Spleen (tissue), 11 donors: Measurements from ENCODE around the gene ERLEC1. TPM values are rescaled to one million over a fixed set of nuclear protein-coding genes. Genes with fewer than 3 reads are reported as not detected.

ENCODE experiments used
- DNase-seq: peaks from one replicate; pipeline ENCODE4 v3.0.0-alpha.2; 2020
- H3K27ac ChIP-seq, 8 donors: fragments of 200-600 bp; sonication (generic) in 7 of 8; 1 replicate in 4 of 8; 2 replicates in 4 of 8; pipeline versions ENCODE4 v1.5.0 to v1.8.0; 2016 to 2021; ENCODE audit warnings: inconsistent platforms in 4 of 8, mild to moderate bottlenecking in 4 of 8, moderate library complexity in 1 of 8
- H3K27me3 ChIP-seq, 7 donors: fragments of 200-600 bp; sonication (generic) in 6 of 7; replicated peaks in 1 of 7; 1 replicate in 4 of 7; 2 replicates in 3 of 7; pipeline versions ENCODE4 v1.5.0 to v1.8.0; 2016 to 2021; ENCODE audit warnings: inconsistent platforms in 3 of 7, mild to moderate bottlenecking in 1 of 7
- H3K36me3 ChIP-seq, 6 donors: fragments of 200-600 bp; sonication (generic) in 5 of 6; 1 replicate in 4 of 6; 2 replicates in 2 of 6; pipeline versions ENCODE4 v1.5.0 to v1.8.0; 2016 to 2021; ENCODE audit warnings: inconsistent platforms in 2 of 6
- H3K4me1 ChIP-seq, 6 donors: fragments of 200-600 bp; sonication (generic) in 5 of 6; 1 replicate in 3 of 6; 2 replicates in 3 of 6; pipeline versions ENCODE4 v1.5.0 to v1.8.0; 2016 to 2021; ENCODE audit warnings: inconsistent platforms in 3 of 6
- H3K4me3 ChIP-seq, 8 donors: fragments of 200-600 bp; sonication (generic) in 7 of 8; 1 replicate in 4 of 8; 2 replicates in 4 of 8; pipeline versions ENCODE4 v1.5.0 to v1.8.0; 2016 to 2021; ENCODE audit warnings: inconsistent platforms in 4 of 8, mild to moderate bottlenecking in 4 of 8, moderate library complexity in 2 of 8
- H3K9me3 ChIP-seq, 8 donors: fragments of 200-600 bp; sonication (generic) in 7 of 8; 1 replicate in 4 of 8; 2 replicates in 4 of 8; pipeline versions ENCODE4 v1.5.0 to v1.8.0; 2016 to 2021; ENCODE audit warnings: inconsistent platforms in 4 of 8
- CTCF ChIP-seq, 11 experiments: fragments of 200-600 bp in 7 of 11; fragments of 450-650 bp in 4 of 11; sonication (generic) in 4 of 11; IDR thresholded peaks in 8 of 11; conservative IDR thresholded peaks in 3 of 11; 1 replicate in 7 of 11; 2 replicates in 4 of 11; pipeline versions ENCODE4 v1.4.0 to v1.8.0; 2016 to 2021; ENCODE audit warnings: antibody characterized with exemption in 11 of 11, inconsistent platforms in 4 of 11, mild to moderate bottlenecking in 1 of 11
- POLR2A ChIP-seq, 3 donors: fragments of 450-650 bp; IDR thresholded peaks; one replicate each; pipeline ENCODE4 v1.5.1; 2017; ENCODE audit warnings: antibody characterized with exemption in 3 of 3, mild to moderate bottlenecking in 1 of 3
- POLR2AphosphoS5 ChIP-seq, 3 donors: sonication (generic); formaldehyde crosslinking; IDR thresholded peaks; one replicate each; pipeline ENCODE4 v1.5.1; 2017; ENCODE audit warnings: antibody characterized with exemption in 3 of 3
- WGBS, 5 donors: extraction: QIAGEN DNeasy Blood & Tissue Kit in 3 of 5; methylation state at CpG; one replicate each; pipeline versions ENCODE4 v1.1.5 to v1.1.7; 2013 to 2018; 5-methylcytosine and 5-hydroxymethylcytosine counted together
- intact Hi-C: fragments of 100-400 bp; cut with DNase I; formaldehyde crosslinking; loops from one replicate; pipeline ENCODE4 v1.15.0; 2023; ENCODE audit warnings: low total_unique reads
- polyA plus RNA-seq, 3 donors: library from polyadenylated mRNA; stranded (reverse); fragments of 200-250 nt; gene quantifications; one replicate each; pipeline ENCODE4 v1.2.1, GENCODE V29; 2013
- total RNA-seq, 7 donors: library from RNA; depleted of rRNA in 3 of 7; stranded (reverse); fragments of >200 nt in 3 of 7; fragmentation: NEBNext Ultra II Directional in 4 of 7; extraction: Animal tissue kit (Norgen Biotek cat#: 25700) in 4 of 7; gene quantifications; one replicate each; pipeline versions ENCODE4 v1.1.0 to v1.2.1, GENCODE V29; 2016 to 2021
- donor health status: healthy with polysubstance abuse.
- donor health status: DM: no; HTN: no; CAD: no; lungs with moderate emphysema.
- donor health status: DM: no; HTN: no; CAD: no.
- donor health status: Bipolar disorder and iron deficiency.
- donor health status: healthy.
- donor health status: DM: no; HTN: no; CAD: no.
- donor health status: DM: yes; HTN: yes; CAD: no.

The ERLEC1 gene
- total and polyA plus RNA-seq, 10 donors = 12.7 to 56.4 (median 31.7) TPM

DNA sequence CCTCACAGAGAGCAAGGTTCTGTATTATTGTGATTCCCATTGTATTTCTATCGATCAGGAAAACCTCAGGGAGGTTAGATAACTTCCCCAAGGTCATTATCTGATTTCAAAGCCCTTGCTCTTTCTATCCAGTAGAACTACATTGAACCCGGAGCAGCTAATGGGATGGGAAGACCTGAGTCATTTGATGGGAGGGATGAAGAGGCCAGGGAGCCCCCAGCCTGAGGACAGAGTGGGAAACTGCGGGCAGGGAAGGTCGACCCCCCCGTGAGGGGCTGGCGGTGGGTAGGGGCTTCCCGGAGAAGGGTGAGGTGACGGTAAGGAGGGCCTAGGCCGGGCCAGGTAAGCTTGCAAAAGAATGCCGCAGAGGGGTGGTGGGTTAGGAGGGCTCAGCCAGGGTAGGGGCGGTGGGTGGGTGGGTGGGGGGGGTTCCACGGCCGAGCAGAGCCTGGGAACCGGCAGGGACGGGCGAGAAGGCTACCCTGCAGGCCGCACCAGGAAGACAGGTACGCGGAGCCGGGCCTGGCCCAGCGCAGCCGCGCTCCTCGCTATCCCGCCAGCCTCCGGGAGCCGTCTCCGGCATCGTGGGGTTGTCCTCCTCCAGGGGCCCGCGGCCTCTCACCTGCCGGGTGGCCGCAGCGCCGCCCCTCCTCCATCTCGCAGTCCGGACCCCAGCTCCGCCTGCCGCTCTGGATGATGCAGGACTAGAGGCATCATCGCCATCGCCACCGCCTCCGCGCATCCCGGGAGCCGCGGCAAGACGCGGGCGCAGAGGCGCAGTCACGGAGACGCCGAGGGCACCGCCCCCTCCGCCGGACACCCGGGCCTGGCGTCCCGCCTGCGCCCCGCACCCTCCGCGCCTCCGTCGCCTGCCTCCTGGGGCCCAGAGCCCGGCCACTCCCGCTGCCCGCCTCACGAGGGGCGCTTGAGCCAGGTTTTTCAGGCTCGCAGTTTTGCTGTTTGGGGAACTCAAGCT is 72.7 kb downstream of the ERLEC1 start, which contains the start of gene GPR75:
TSS of gene GPR75 (minus strand) at position 762 of the 976 bp plus-strand sequence. CDS start 5,211 bp downstream, outside the sequence.
- peaks cover 0 to 6% (median 0%) of the 10 kb centered on the region in 6 donors for H3K4me1 ChIP-seq
- no peaks in the 10 kb centered on the region for H3K27me3 ChIP-seq
- TF ChIP-seq POLR2AphosphoS5 (IDR thresholded peaks at IDR 0.05) (peak in 1 of 3 donors; percentile 7), POLR2A (IDR thresholded peaks at IDR 0.05) (no peak)
- H3K9me3 ChIP-seq = no peaks in the 10 kb centered on the region
- 80 to 90% (median 85%) methylated on average over 62 to 72 of the region's 72 CpGs for WGBS, 5 donors
- peaks cover 0 to 57% (median 13%) of the 10 kb centered on the region in 6 donors for H3K36me3 ChIP-seq
- peak; percentile 73 for DNase-seq
- peak within 1 kb of the TSS in 3 of 8 donors; percentile 5 to 39 (median 13) for H3K4me3 ChIP-seq
- H3K27ac ChIP-seq = no peak within 1 kb of the TSS
- intact Hi-C loops = no loop called here

DNA sequence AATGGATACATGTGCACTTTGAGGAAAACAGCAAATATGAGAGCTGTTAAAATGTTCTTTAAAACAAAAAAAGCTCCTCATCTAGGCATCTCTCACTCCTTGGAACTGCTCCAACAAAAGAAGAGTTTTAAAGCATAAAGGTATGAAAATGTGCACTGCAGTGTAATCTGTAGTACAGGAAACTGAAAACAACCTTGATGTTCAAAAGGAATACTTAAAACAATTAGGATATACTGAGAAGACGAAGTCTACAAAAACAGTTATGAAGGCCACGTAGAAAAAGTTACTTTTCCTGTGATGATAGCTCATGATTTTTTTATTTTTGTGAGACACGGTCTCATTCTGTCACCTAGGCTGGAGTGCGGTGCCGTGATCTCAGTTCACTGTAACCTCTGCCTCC is 75.0 kb downstream of the ERLEC1 start:
- H3K36me3 ChIP-seq = peaks cover 0 to 72% (median 36%) of the 10 kb centered on the region in 6 donors
- DNase-seq = no peak
- TF ChIP-seq CTCF (IDR thresholded peaks at IDR 0.05 in 8 of 11, conservative IDR thresholded peaks at IDR 0.05 in 3 of 11) (no peak), POLR2AphosphoS5 (IDR thresholded peaks at IDR 0.05) (no peak), POLR2A (IDR thresholded peaks at IDR 0.05) (no peak)
- peaks cover 0 to 6% (median 0%) of the 10 kb centered on the region in 6 donors for H3K4me1 ChIP-seq
- no peaks in the 10 kb centered on the region for H3K9me3 ChIP-seq
- intact Hi-C loops = no loop called here
- WGBS, 5 donors = 66 to 84% (median 79%) methylated on average over 5 of the region's 5 CpGs
- H3K27me3 ChIP-seq = no peaks in the 10 kb centered on the region
- no peak overlapping the region for H3K27ac ChIP-seq
- H3K4me3 ChIP-seq = no peak overlapping the region

DNA sequence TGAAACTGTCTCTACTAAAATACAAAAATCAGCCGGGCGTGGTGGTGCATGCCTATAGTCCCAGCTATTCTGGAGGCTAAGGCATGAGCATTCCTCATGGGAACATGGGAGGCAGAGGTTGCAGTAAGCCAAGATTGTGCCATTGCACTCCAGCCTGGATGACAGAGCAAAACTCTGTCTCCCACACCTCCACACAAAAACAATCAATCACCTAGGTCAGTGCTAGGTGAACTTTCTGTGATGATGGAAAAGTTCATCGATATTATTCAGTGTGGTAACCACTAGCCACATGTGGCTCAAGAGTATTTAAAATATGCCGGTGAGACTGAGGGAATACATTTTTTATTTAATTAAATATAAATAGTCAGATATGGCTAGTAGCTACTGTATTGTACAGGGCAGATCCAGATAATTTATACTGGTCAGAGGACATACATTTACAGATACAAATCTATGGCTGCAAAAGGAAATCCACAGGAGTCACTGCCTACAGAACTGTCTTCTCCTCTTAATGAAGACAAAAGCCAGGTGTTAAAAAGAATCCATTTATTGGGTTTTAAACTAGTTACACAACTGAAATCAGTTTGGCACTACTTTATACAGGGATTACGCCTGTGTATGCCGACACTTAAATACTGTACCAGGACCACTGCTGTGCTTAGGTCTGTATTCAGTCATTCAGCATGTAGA is 76.8 kb downstream of the ERLEC1 start:
- H3K4me1 ChIP-seq = peaks cover 0 to 6% (median 0%) of the 10 kb centered on the region in 6 donors
- H3K27me3 ChIP-seq = no peaks in the 10 kb centered on the region
- H3K4me3 ChIP-seq = no peak overlapping the region
- H3K36me3 ChIP-seq = peaks cover 0 to 86% (median 46%) of the 10 kb centered on the region in 6 donors
- no peak overlapping the region for H3K27ac ChIP-seq
- DNase-seq = no peak
- 92 to 100% (median 98%) methylated on average over 6 of the region's 6 CpGs for WGBS, 5 donors
- TF ChIP-seq POLR2AphosphoS5 (IDR thresholded peaks at IDR 0.05) = no peak
- intact Hi-C loops = no loop called here
- H3K9me3 ChIP-seq = no peaks in the 10 kb centered on the region

GRCh38 chr2:53865264-53865663 is 78.4 kb downstream of the ERLEC1 start:
- WGBS, 5 donors = 88 to 94% (median 91%) methylated on average over 2 of the region's 2 CpGs
- Histone ChIP-seq H3K36me3 (peaks cover 0 to 86% (median 53%) of the 10 kb centered on the region in 6 donors), H3K27ac (no peak overlapping the region), H3K4me1 (peaks cover 0 to 6% (median 0%) of the 10 kb centered on the region in 6 donors), H3K9me3 (no peaks in the 10 kb centered on the region), H3K4me3 (no peak overlapping the region), H3K27me3 (no peaks in the 10 kb centered on the region)
- DNase-seq = no peak
- intact Hi-C loops = no loop called here
- no peak for TF ChIP-seq CTCF (IDR thresholded peaks at IDR 0.05 in 8 of 11, conservative IDR thresholded peaks at IDR 0.05 in 3 of 11)
- no peak for TF ChIP-seq POLR2A (IDR thresholded peaks at IDR 0.05)
- TF ChIP-seq POLR2AphosphoS5 (IDR thresholded peaks at IDR 0.05) = no peak
